Measurements from ENCODE around the gene IL5. TPM values are rescaled to one million over a fixed set of nuclear protein-coding genes. Genes with fewer than 3 reads are reported as not detected.
"Not testable (repeated sequence)": the region's sequence is repeated elsewhere in the genome, so short reads cannot be mapped to it uniquely, and the experiment has no call there.

IL5 gene
- total RNA-seq (2014; rRNA removed; shearing (Covaris generic)), result not detected in 2 replicates

- peaks cover 18% of the 10 kb centered on the region; the same call in 1 of the 2 replicates for H3K27me3 ChIP-seq (replicated peaks)
- H3K36me3 ChIP-seq, result no peaks in the 10 kb centered on the region
- H3K4me3 ChIP-seq, result no peak within 1 kb of the TSS
- H3K27ac ChIP-seq, result no peak within 1 kb of the TSS
- DNase-seq (ENCODE audit: low read depth in 1 of 2, low spot score in 2 of 2), result no peak
- no peaks in the 10 kb centered on the region for H3K4me1 ChIP-seq (replicated peaks)
- no peaks in the 10 kb centered on the region for H3K9me3 ChIP-seq (replicated peaks)
Observed at GRCh38 chr5:132543472-132544201, at the start of gene IL5. Gene IL5 (minus strand): TSS chr5:132543522. CDS start chr5:132543478, 44 bp downstream.

GRCh38 chr5:132592521-132592920 is 49.2 kb upstream of the IL5 start:
- no peak overlapping the region for H3K4me3 ChIP-seq
- no peaks in the 10 kb centered on the region for H3K27me3 ChIP-seq (replicated peaks)
- peaks cover 91% of the 10 kb centered on the region for H3K36me3 ChIP-seq
- H3K9me3 ChIP-seq (replicated peaks), result no peaks in the 10 kb centered on the region
- no peak overlapping the region for H3K27ac ChIP-seq
- no peaks in the 10 kb centered on the region for H3K4me1 ChIP-seq (replicated peaks)
- no peak for DNase-seq (ENCODE audit: low read depth in 1 of 2, low spot score in 2 of 2)

GRCh38 chr5:132591145-132591544 is 47.8 kb upstream of the IL5 start:
- no peak for DNase-seq (ENCODE audit: low read depth in 1 of 2, low spot score in 2 of 2)
- no peaks in the 10 kb centered on the region for H3K4me1 ChIP-seq (replicated peaks)
- H3K4me3 ChIP-seq, result no peak overlapping the region
- no peak overlapping the region for H3K27ac ChIP-seq
- H3K27me3 ChIP-seq (replicated peaks), result no peaks in the 10 kb centered on the region
- H3K36me3 ChIP-seq, result peaks cover 86% of the 10 kb centered on the region
- no peaks in the 10 kb centered on the region for H3K9me3 ChIP-seq (replicated peaks)

- no peaks in the 10 kb centered on the region for H3K4me1 ChIP-seq (replicated peaks)
- no peaks in the 10 kb centered on the region for H3K27me3 ChIP-seq (replicated peaks)
- no peaks in the 10 kb centered on the region for H3K9me3 ChIP-seq (replicated peaks)
- peaks cover 75% of the 10 kb centered on the region for H3K36me3 ChIP-seq
- H3K27ac ChIP-seq, result no peak overlapping the region
- H3K4me3 ChIP-seq, result no peak overlapping the region
- DNase-seq (ENCODE audit: low read depth in 1 of 2, low spot score in 2 of 2), result no peak
Observed at GRCh38 chr5:132589467-132589866, 46.1 kb upstream of the IL5 start.

GRCh38 chr5:132586063-132586462 is 42.7 kb upstream of the IL5 start:
- peaks cover 65% of the 10 kb centered on the region for H3K36me3 ChIP-seq
- no peaks in the 10 kb centered on the region for H3K4me1 ChIP-seq (replicated peaks)
- no peaks in the 10 kb centered on the region; the same call in 1 of the 2 replicates for H3K27me3 ChIP-seq (replicated peaks)
- no peak for DNase-seq (ENCODE audit: low read depth in 1 of 2, low spot score in 2 of 2)
- no peak overlapping the region for H3K4me3 ChIP-seq
- H3K9me3 ChIP-seq (replicated peaks), result no peaks in the 10 kb centered on the region
- H3K27ac ChIP-seq, result no peak overlapping the region

GRCh38 chr5:132584560-132584959 is 41.2 kb upstream of the IL5 start:
- not testable (repeated sequence) for H3K9me3 ChIP-seq (replicated peaks); DNase-seq (ENCODE audit: low read depth in 1 of 2, low spot score in 2 of 2); H3K27me3 ChIP-seq (replicated peaks); H3K27ac ChIP-seq; H3K4me3 ChIP-seq; H3K4me1 ChIP-seq (replicated peaks)
- H3K36me3 ChIP-seq, result peaks cover 63% of the 10 kb centered on the region

- DNase-seq (ENCODE audit: low read depth in 1 of 2, low spot score in 2 of 2), result no peak
- H3K27ac ChIP-seq, result no peak overlapping the region
- no peaks in the 10 kb centered on the region for H3K9me3 ChIP-seq (replicated peaks)
- no peak overlapping the region for H3K4me3 ChIP-seq
- no peaks in the 10 kb centered on the region for H3K4me1 ChIP-seq (replicated peaks)
- H3K27me3 ChIP-seq (replicated peaks), result no peaks in the 10 kb centered on the region
- H3K36me3 ChIP-seq, result peaks cover 51% of the 10 kb centered on the region
Observed at GRCh38 chr5:132576123-132576522, 32.8 kb upstream of the IL5 start.

GRCh38 chr5:132566657-132567056 is 23.3 kb upstream of the IL5 start:
- peaks cover 52% of the 10 kb centered on the region for H3K36me3 ChIP-seq
- H3K27ac ChIP-seq, result no peak overlapping the region
- no peak for DNase-seq (ENCODE audit: low read depth in 1 of 2, low spot score in 2 of 2)
- no peaks in the 10 kb centered on the region for H3K9me3 ChIP-seq (replicated peaks)
- H3K27me3 ChIP-seq (replicated peaks), result no peaks in the 10 kb centered on the region
- H3K4me3 ChIP-seq, result no peak overlapping the region
- H3K4me1 ChIP-seq (replicated peaks), result no peaks in the 10 kb centered on the region

- not testable (repeated sequence) for DNase-seq (ENCODE audit: low read depth in 1 of 2, low spot score in 2 of 2); H3K9me3 ChIP-seq (replicated peaks); H3K4me3 ChIP-seq; H3K27ac ChIP-seq; H3K4me1 ChIP-seq (replicated peaks); H3K27me3 ChIP-seq (replicated peaks)
- peaks cover 62% of the 10 kb centered on the region for H3K36me3 ChIP-seq
Observed at GRCh38 chr5:132564555-132564954, 21.2 kb upstream of the IL5 start.

- Histone ChIP-seq H3K27ac (no peak overlapping the region), H3K9me3 (replicated peaks) (no peaks in the 10 kb centered on the region), H3K36me3 (peaks cover 56% of the 10 kb centered on the region), H3K27me3 (replicated peaks) (no peaks in the 10 kb centered on the region), H3K4me3 (no peak overlapping the region), H3K4me1 (replicated peaks) (peaks cover 7% of the 10 kb centered on the region)
- no peak for DNase-seq (ENCODE audit: low read depth in 1 of 2, low spot score in 2 of 2)
Observed at GRCh38 chr5:132561601-132562000, 18.3 kb upstream of the IL5 start.

- H3K9me3 ChIP-seq (replicated peaks), result no peaks in the 10 kb centered on the region
- DNase-seq (ENCODE audit: low read depth in 1 of 2, low spot score in 2 of 2), result no peak
- no peak overlapping the region for H3K4me3 ChIP-seq
- H3K27ac ChIP-seq, result no peak overlapping the region
- no peaks in the 10 kb centered on the region for H3K27me3 ChIP-seq (replicated peaks)
- peaks cover 12% of the 10 kb centered on the region for H3K4me1 ChIP-seq (replicated peaks)
- H3K36me3 ChIP-seq, result peaks cover 54% of the 10 kb centered on the region
Observed at GRCh38 chr5:132559383-132560060, 16.2 kb upstream of the IL5 start.

GRCh38 chr5:132557478-132558172 is 14.3 kb upstream of the IL5 start:
- Histone ChIP-seq H3K36me3 (peaks cover 35% of the 10 kb centered on the region), H3K4me1 (replicated peaks) (peaks cover 12% of the 10 kb centered on the region), H3K4me3 (peak overlapping the region; percentile 60), H3K9me3 (replicated peaks) (no peaks in the 10 kb centered on the region), H3K27me3 (replicated peaks) (no peaks in the 10 kb centered on the region), H3K27ac (peak overlapping the region; percentile 77)
- peak in 1 of 2 experiments; percentile 24 for DNase-seq (ENCODE audit: low read depth in 1 of 2, low spot score in 2 of 2)

- H3K36me3 ChIP-seq, result peaks cover 28% of the 10 kb centered on the region
- H3K9me3 ChIP-seq (replicated peaks), result no peaks in the 10 kb centered on the region
- DNase-seq (ENCODE audit: low read depth in 1 of 2, low spot score in 2 of 2), result peak; percentile 96 to 98
- H3K4me3 ChIP-seq, result peak within 1 kb of the TSS; percentile 60
- peaks cover 12% of the 10 kb centered on the region for H3K4me1 ChIP-seq (replicated peaks)
- H3K27me3 ChIP-seq (replicated peaks), result no peaks in the 10 kb centered on the region
- H3K27ac ChIP-seq, result peak within 1 kb of the TSS; percentile 77
Observed at GRCh38 chr5:132556763-132557477, 13.6 kb upstream of the IL5 start, which contains the start of gene RAD50. Gene RAD50 (plus strand): TSS chr5:132556977. CDS start chr5:132557325, 348 bp downstream.

Data from SJSA1 (cell line).